Pons (tissue), 1 donor: ENCODE results near the gene CGGBP1.

Experiments
- DNase-seq: peaks from one replicate; pipeline ENCODE4 v3.0.0-alpha.2; 2016; ENCODE audit warnings: low spot score

The CGGBP1 gene

GRCh38 chr3:88058581-88059379, at the start of gene CGGBP1, which contains the start of gene ZNF654:
Gene CGGBP1, minus strand, starts transcription at chr3:88059005. Its CDS starts 3,029 bp downstream, at chr3:88055976.
Gene ZNF654, plus strand, starts transcription at chr3:88059255. Its CDS starts 65 bp downstream, at chr3:88059320.
- DNase-seq = peak; percentile 99

- DNase-seq = no peak
Measured at GRCh38 chr3:88105325-88105724, 46.5 kb upstream of the CGGBP1 start.

GRCh38 chr3:88101142-88101541, 42.3 kb upstream of the CGGBP1 start:
- no peak for DNase-seq

GRCh38 chr3:88093266-88093665, 34.5 kb upstream of the CGGBP1 start:
- no peak for DNase-seq

GRCh38 chr3:88092270-88092669, 33.5 kb upstream of the CGGBP1 start:
- no peak for DNase-seq

GRCh38 chr3:88090681-88091080, 31.9 kb upstream of the CGGBP1 start:
- DNase-seq = no peak

GRCh38 chr3:88084097-88084501, 25.3 kb upstream of the CGGBP1 start:
- DNase-seq = no peak

- no peak for DNase-seq
Measured at GRCh38 chr3:88082854-88083253, 24.0 kb upstream of the CGGBP1 start.

- no peak for DNase-seq
Measured at GRCh38 chr3:88078932-88079331, 20.1 kb upstream of the CGGBP1 start.

GRCh38 chr3:88076712-88077111, 17.9 kb upstream of the CGGBP1 start:
- no peak for DNase-seq

GRCh38 chr3:88075497-88075896, 16.7 kb upstream of the CGGBP1 start:
- no peak for DNase-seq

GRCh38 chr3:88075072-88075471, 16.3 kb upstream of the CGGBP1 start:
- no peak for DNase-seq

- DNase-seq = no peak
Measured at GRCh38 chr3:88061746-88062145, 2.9 kb upstream of the CGGBP1 start.

- DNase-seq = peak; percentile 44
Measured at GRCh38 chr3:88059380-88060170, 770 bp upstream of the CGGBP1 start.

- no peak for DNase-seq
Measured at GRCh38 chr3:88058306-88058580, 562 bp downstream of the CGGBP1 start.

- DNase-seq = peak; percentile 61
Measured at GRCh38 chr3:88057630-88058305, 1.0 kb downstream of the CGGBP1 start.

- no peak for DNase-seq
Measured at GRCh38 chr3:88046766-88047165, 12.0 kb downstream of the CGGBP1 start.

GRCh38 chr3:88044411-88044810, 14.4 kb downstream of the CGGBP1 start:
- no peak for DNase-seq

GRCh38 chr3:88041005-88041404, 17.8 kb downstream of the CGGBP1 start:
- no peak for DNase-seq

- no peak for DNase-seq
Measured at GRCh38 chr3:88040529-88040928, 18.3 kb downstream of the CGGBP1 start.

- DNase-seq = no peak
Measured at GRCh38 chr3:88038566-88038965, 20.2 kb downstream of the CGGBP1 start.

- no peak for DNase-seq
Measured at GRCh38 chr3:88036221-88036620, 22.6 kb downstream of the CGGBP1 start.
